ENCODE data around the gene PDE6G.
"Not testable (repeated sequence)": the region's sequence is repeated elsewhere in the genome, so short reads cannot be mapped to it uniquely, and the experiment has no call there.

The PDE6G gene

DNA sequence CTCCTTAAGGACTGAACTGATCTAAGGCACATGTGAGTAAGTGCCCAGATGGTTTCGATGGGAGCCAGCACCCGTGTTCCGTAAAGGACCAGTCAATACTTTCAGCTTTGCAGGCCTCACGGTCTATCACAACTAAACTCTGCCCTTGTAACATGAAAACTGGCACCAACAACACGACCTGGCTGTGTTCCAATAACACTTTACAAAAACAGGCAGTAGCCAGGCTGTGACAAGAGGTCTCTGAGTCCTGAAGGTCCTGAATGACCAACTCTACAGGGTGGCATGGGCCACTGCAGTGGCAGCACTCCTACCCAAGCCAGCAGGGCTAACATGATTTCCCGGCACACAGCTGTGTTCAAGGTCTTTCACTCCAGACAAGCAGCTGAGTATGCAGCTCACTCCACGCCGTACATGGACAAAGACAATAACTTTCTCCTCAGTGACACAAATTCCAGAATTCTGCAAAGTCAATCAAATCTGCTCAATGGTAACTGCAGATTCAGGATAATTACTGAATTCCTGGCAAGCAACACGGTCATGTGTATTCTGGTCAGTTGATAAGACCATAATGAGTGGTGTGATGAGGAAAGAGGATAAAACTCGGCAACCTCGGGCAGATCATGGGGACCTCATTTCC lies 34.7 kb downstream of the PDE6G start:
- DNase-seq: no peak

DNA sequence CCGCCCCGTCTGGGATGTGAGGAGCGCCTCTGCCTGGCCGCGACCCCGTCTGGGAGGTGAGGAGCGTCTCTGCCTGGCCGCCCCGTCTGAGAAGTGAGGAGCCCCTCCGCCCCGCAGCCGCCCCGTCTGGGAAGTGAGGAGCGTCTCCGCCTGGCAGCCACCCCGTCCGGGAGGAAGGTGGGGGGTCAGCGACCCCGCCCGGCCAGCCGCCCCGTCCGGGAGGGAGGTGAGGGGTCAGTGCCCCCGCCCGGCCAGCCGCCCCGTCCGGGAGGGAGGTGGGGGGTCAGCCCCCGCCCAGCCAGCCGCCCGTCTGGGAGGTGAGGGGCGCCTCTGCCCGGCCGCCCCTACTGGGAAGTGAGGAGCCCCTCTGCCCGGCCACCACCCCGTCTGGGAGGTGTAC lies 38.0 kb downstream of the PDE6G start:
- not testable (repeated sequence) for DNase-seq

DNA sequence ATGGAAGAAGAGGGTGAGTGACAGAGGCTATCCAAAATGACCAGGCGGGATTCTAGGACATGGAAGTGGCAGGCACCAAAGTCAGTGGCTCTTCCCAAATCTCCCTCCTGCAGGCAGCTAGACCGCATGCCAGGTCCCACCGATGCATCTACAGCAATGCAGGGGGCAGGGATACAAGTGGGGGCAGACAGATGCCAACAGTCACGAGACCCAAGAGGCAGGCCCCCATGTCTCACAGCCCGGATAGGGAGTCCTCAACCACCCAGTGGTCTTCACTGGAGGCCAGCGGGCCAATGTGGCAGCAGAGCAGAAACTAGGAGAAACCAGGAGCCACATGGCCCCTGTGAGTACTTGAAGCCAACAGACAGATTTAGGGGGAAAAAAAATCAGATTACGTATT lies 39.5 kb downstream of the PDE6G start:
- DNase-seq: no peak

DNA sequence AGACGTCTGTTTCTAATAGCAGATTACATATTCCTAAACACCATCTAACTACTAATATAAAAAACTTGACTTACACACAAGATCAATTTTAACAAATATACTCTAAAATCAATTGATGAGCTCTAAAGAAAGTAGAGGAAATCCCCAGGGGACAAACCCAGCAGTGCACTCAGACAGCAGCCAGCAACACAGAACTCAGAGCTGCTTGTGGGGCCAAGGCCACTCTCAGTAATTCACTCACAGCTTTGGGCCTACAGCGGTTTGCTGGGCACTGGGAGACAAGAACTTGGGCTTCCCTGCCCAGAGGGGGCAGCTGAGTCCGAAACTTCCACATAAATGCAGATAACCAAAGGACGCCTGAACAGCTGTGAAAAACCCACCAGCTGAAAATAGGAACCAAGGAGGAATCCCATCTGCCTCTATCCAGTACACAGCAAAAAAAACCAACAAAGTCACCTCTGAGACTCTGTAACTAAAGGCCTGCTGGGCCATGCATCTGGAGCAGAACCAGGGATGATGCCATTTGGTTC lies 40.9 kb downstream of the PDE6G start:
- no peak for DNase-seq

DNA sequence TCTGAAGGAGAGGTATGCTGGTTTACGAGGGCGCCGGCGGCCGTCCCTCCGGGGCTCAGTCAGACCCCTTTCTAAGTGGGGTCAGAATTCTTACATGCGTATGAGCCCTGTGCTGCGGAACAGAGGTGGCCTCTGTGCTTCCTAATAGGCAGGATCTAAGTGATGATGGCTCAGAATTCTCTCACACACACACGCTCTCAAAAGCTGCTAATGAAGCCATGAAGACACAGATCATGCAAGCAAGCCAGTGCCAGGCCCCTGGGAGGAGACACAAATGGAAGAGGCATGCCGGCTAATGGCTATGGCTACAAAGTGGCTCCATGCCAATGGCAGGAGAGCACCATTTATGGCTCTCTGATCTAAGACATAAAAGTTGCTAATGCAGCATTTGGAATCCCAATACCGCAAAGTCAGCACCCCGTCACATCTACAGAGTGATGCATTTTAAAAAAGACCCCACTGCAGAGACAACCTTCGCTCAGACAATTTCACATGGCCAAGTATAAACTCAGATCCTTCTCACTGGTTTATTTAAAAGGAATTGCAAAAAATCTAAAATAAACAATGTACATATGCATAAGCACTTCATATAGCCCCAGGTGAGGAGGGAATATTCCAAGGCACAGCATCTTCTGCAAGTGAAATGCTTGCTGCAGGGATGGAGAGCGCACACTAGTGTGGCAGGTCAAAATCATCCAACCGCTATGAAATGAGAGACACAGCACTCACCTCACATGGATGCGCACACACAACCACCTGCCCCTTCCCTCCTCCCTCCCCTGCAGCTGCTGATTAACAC lies 44.0 kb downstream of the PDE6G start:
- DNase-seq: no peak

DNA sequence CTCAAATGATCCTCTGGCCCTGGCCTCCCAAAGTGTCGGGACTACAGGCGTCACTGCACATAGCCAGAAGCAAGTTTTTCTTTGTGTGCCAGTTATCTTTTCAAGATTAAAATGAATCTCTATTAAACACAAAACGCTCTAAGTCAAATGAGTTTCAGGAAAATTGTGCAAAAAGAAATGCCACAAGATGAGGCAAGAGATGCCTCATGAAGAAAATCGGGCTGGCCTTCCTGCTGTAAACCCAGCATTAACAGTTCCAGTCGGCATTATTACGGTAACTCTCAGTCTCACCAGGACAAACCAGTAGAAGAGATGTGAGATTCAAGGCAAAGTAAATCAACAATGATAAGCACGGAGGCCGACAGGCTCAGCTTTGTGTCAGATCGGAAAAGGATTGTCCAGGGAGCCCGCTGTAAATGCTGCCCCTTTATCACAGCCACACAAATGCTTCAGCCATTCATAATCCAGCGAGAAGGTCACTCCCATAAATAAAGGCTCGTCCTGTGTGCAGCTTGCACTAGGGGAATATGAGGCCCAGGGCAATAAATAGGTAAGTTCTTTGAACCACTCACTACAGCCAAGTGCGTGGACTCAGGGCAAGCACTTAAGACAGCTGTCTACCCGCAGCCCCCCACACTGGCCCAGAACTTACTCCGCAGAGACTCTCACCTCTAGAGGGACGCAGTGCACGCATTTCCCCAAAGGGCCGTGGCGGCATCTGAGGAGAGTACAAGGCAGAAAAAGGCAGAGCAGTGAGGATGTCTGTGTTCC lies 46.6 kb downstream of the PDE6G start:
- no peak for DNase-seq

DNA sequence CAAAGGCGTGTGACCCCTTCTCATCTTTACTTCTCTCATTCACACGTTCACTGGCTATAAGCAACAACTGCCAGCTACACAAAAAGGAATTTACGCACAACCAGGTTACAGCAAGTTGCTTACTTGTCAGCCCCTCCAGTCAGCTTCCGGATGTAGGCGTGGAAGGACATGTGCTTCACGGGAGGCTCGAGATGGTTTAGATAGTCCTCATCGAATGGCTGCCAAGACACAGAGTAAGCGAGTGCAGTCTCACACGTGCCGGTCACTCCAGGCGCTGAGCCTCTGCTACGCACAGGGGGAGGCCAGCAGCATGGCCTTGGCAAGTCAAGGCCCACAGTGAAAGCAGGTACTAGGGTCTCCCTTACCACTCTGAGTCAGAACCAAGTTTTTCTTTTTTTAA lies 47.7 kb downstream of the PDE6G start:
- DNase-seq: no peak

DNA sequence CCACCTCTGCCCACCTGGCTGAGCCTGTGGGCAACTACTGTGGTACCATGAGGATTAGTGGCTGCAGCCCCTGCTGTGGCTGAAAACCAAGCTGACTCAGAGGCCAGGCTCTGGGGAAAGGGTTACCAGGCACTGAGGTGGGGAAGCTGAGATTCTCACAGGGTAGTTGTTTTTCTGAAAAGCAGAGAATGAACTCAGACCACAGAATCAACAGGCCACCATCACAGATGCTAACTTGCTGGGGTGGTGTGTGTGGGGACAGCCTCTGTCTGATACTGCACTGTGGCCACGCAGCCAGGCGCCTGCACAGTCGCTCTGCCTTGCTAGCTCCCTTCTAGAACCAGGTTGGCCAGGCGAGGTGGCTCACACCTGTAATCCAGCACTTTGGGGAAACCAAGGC lies 48.3 kb downstream of the PDE6G start:
- DNase-seq: no peak

DNA sequence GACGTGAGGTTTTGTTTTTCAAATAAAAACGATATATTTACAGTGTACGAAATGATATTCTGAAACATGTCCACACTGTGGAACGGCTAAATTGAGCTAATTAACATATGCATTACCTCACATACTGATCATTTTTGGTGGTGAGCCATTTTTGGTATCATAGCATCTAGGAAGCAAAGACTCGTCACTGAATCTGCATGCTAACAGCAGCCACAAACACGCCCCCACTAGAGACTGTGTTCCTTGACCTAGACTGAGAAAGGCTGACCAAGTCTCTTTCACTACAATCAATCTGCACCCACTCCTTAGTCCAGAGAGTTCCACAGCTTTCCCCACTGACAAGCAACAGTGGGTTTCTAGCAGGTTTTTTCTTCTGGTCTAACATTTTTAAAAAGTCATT lies 48.9 kb downstream of the PDE6G start:
- DNase-seq: no peak

DNA sequence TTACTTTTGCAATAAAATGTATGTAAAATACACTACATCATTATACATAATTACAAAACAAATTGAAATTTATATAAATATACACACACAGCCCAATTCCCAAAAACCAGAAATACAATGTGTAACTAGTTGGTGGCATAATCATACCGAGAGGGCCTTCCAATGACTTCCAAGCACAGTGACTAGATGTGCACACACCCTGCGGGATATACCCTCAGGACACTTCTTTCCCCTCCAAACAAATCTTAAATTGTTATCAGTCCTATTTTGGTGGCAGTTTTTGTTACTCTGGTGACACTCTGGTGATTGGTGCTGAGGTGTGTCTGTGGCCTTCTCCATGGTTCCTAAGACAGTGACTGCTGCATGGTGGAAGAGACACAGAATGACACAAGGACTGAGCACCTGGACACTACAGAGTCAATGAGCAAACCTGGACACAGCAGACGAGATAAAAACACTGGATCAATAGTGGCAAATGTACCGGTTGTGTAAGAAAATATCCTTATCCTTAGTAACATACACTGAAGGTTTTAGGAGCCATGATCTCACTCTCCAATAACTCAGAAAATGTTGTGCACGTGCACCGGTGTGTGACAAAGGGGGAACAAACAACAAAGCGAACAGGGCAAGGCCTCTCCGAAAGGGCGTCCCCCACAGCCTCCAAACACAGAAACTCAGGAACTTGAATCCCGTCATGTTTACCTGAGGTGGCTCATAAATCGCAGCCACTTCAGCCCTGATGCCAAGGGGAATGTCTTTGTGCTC lies 52.3 kb downstream of the PDE6G start:
- DNase-seq: no peak

DNA sequence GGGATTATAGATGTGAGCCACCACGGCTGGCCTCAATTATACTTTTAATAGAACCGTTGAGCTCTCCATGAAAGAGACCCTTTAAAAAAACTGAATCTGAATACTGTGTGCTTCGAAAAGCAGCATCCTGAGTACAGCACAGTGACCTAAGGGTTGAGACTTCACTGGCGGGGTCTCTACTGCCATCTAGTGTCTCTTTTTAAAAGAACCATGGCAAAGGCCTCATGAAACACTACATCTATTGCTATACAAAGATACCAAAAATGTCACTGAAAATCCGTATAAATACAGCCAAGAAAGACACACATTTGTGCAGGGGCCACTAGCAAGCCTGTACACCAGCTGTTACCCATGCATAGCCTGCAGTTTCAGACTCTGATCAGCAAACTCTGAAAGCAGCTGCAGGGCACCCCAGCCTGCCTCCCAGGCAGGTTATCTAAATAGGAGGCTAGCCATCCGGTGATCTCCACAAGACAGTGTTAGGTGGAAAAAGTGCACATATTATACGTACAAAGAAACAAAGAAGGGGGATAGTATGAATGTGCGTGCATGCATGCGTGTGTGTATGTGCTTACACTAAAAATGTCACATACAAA lies 54.7 kb downstream of the PDE6G start:
- peak; percentile 43 for DNase-seq
